Muscle layer of duodenum (tissue), 2 donors: ENCODE measurements around the gene RAB17.

ENCODE experiments used
- H3K27ac ChIP-seq: one replicate; pipeline ENCODE4 v1.7.0; 2013; ENCODE audit warnings: mild to moderate bottlenecking, low read length
- H3K27me3 ChIP-seq: one replicate; pipeline ENCODE4 v1.7.0; 2013; ENCODE audit warnings: low read depth, mild to moderate bottlenecking, control low read depth, low read length
- H3K36me3 ChIP-seq, 2 donors: one replicate each; pipeline ENCODE4 v1.7.0; 2013; ENCODE audit warnings: low read length in 2 of 2, control low read depth in 1 of 2, mild to moderate bottlenecking in 1 of 2; ENCODE audit not compliant: insufficient read depth in 2 of 2, control insufficient read depth in 1 of 2
- H3K4me1 ChIP-seq, 2 donors: one replicate each; pipeline ENCODE4 v1.7.0; 2013; ENCODE audit warnings: low read length in 2 of 2, mild to moderate bottlenecking in 2 of 2, control low read depth in 1 of 2, moderate library complexity in 1 of 2; ENCODE audit not compliant: insufficient read depth in 2 of 2, control insufficient read depth in 1 of 2
- H3K4me3 ChIP-seq, 2 donors: one replicate each; pipeline ENCODE4 v1.7.0; 2013; ENCODE audit warnings: low read length in 2 of 2, low read depth in 1 of 2, mild to moderate bottlenecking in 1 of 2
- H3K9me3 ChIP-seq, 2 donors: one replicate each; pipeline ENCODE4 v1.7.0; 2013; ENCODE audit warnings: low read length in 2 of 2, control low read depth in 1 of 2, mild to moderate bottlenecking in 1 of 2; ENCODE audit not compliant: control insufficient read depth in 1 of 2
- donor health status: healthy.

RAB17 gene

DNA sequence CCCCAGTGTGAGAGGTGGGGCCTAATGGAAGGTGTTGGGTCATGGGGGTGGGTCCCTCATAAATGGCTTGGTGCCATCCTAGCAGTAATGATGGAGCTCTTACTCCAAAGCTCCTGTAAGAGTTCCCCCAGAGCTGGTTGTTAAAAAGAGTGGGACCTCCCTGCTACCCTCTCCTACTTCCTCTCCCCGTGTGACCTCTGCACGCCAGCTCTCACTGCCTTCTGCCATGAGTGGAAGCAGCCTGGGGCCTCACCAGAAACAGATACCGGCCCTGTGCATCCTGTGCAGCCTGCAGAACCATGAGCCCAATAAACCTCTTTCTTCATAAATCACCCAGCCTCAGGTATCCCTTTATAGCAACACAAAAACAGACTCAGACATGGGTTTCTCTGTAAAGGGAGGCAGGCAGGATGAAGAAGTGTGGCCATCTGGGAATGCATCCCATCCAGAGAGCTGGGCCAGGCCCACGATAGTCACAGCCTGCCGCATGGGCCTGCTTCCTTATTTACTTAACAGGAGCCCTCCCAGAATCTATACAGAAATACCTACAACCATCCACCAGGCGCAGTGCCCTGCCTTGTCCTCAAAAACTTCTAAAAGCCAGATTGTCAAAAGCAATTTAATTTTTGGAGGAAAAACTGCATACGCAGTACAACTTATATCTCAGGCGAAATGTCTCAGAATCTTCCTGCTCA is 16.7 kb downstream of the RAB17 start:
- H3K9me3 ChIP-seq, result no peaks in the 10 kb centered on the region
- no peak overlapping the region for H3K4me3 ChIP-seq
- peaks cover 6 to 13% of the 10 kb centered on the region in 2 donors for H3K4me1 ChIP-seq
- no peaks in the 10 kb centered on the region for H3K36me3 ChIP-seq
- H3K27ac ChIP-seq, result no peak overlapping the region
- no peaks in the 10 kb centered on the region for H3K27me3 ChIP-seq

- Histone ChIP-seq H3K4me1 (peaks cover 6 to 13% of the 10 kb centered on the region in 2 donors), H3K4me3 (no peak overlapping the region), H3K9me3 (no peaks in the 10 kb centered on the region), H3K27ac (no peak overlapping the region), H3K36me3 (no peaks in the 10 kb centered on the region), H3K27me3 (no peaks in the 10 kb centered on the region)
These were observed 17.8 kb downstream of the RAB17 start for GRCh38 chr2:237572742-237573101.

- Histone ChIP-seq H3K27me3 (no peaks in the 10 kb centered on the region), H3K4me3 (peak overlapping the region in 1 of 2 donors; percentile 6), H3K4me1 (peaks cover 6 to 13% of the 10 kb centered on the region in 2 donors), H3K36me3 (no peaks in the 10 kb centered on the region), H3K27ac (no peak overlapping the region), H3K9me3 (no peaks in the 10 kb centered on the region)
These were observed 18.4 kb downstream of the RAB17 start for GRCh38 chr2:237572021-237572741.

- Histone ChIP-seq H3K27me3 (no peaks in the 10 kb centered on the region), H3K27ac (no peak overlapping the region), H3K4me3 (no peak overlapping the region), H3K4me1 (peaks cover 6 to 13% of the 10 kb centered on the region in 2 donors), H3K36me3 (no peaks in the 10 kb centered on the region), H3K9me3 (no peaks in the 10 kb centered on the region)
These were observed 19.0 kb downstream of the RAB17 start for GRCh38 chr2:237571551-237571950.

DNA sequence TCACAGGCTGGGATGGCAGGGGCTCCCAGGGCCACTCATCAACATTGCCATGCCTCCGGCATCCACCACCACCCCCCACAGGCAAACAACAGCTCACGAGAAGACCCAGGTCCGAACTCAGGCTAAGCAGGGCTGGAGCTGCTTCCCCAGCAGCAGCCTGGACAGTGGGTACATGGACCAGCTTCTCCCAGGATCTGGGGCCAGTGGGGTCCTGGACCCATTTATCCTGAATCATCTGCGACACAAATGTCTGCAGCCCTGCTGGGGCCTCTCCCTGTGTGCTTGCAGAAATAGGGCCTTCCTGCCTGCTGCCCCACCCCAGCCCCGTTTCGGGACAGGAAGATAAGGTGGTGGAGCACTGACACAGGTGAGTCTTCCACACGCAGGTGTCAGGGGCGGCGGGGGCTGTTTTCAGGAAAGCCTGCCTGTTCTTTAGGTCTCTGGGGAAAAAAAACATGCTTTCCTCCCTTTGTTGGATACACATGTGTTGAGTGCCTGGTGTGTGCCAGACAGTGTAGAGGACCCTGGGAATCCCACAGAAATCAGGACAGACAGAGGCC is 19.7 kb downstream of the RAB17 start:
- Histone ChIP-seq H3K9me3 (no peaks in the 10 kb centered on the region), H3K4me1 (peaks cover 6 to 13% of the 10 kb centered on the region in 2 donors), H3K27me3 (no peaks in the 10 kb centered on the region), H3K36me3 (no peaks in the 10 kb centered on the region), H3K4me3 (no peak overlapping the region), H3K27ac (no peak overlapping the region)

DNA sequence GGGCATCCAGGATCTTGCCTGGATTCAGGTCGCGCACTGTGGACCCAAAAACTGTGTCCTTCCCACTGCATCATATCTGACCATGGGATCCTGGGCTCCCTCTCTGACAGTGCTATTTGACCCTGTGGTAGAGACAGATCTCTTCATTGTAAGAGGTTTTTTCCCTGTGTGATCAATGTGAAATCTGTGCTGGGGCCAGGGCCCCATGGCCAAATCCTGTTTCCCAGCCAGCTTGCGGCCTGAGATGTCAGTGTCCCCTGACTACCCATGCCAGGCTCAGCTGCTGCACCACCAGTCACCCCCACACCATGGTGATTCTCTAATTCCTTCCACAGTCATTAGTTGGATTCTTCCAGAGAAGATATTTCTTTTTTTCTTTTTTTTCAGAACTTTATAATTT is 20.6 kb downstream of the RAB17 start:
- no peak overlapping the region for H3K4me3 ChIP-seq
- H3K27ac ChIP-seq, result no peak overlapping the region
- H3K9me3 ChIP-seq, result no peaks in the 10 kb centered on the region
- H3K27me3 ChIP-seq, result no peaks in the 10 kb centered on the region
- no peaks in the 10 kb centered on the region for H3K36me3 ChIP-seq
- H3K4me1 ChIP-seq, result peaks cover 6 to 13% of the 10 kb centered on the region in 2 donors

DNA sequence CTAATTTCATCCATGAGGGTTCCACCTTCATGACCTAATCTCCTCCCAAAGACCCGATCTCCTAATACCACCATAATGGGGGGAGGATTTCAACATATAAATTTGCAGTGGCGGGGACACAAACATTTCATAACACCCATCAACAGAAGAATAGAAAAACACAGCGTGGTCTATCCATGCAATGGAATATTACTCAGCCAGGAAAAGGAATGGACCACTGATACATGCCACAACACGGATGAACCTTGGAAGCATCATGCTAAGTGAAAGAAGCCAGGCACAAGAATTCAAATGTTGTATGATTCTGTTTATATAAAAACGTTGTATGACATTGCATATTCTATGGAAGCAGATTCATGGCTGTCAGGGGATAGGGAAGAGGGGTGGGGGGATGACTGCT is 21.5 kb downstream of the RAB17 start:
- H3K36me3 ChIP-seq, result no peaks in the 10 kb centered on the region
- no peak overlapping the region for H3K27ac ChIP-seq
- H3K4me1 ChIP-seq, result peaks cover 6 to 11% of the 10 kb centered on the region in 2 donors
- no peaks in the 10 kb centered on the region for H3K27me3 ChIP-seq
- no peaks in the 10 kb centered on the region for H3K9me3 ChIP-seq
- no peak overlapping the region for H3K4me3 ChIP-seq

- no peaks in the 10 kb centered on the region for H3K36me3 ChIP-seq
These were observed 22.3 kb downstream of the RAB17 start for GRCh38 chr2:237568121-237568660.

DNA sequence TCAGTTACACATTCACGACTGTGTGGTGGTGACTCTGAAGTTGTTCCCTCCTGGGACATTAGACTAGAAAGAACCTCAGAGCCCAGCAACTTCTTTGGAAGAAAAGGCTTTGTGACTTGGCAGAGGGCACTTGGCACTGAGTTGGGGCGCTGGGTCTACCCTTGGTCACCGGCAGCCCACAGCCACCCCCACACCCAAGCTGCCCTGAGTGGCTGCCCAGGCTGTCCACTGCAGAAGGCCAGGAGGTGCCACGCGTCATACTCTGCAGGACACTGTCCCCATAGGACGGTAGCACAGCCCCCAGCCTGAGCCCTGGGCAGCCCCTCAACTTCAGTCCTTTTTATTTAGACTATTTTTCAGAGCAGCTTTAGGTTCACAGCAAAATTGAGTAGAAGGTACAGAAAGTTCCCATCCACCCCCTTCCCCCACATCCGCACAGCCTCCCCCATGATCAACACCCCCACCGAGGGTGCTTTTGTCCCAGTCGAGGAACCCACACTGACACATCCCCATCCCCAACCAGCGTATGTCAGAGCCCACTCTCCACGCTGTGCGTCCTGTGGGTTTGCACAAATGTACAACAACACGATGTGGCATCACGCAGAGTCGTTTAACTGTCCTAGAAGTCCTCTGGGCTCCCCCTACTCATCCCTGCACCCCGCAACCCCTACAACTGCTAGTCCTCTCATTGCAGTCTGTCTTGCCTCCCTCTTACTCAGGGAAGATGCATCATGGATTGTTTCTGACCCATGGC is 23.1 kb downstream of the RAB17 start:
- no peaks in the 10 kb centered on the region for H3K36me3 ChIP-seq
- no peaks in the 10 kb centered on the region for H3K9me3 ChIP-seq
- no peak overlapping the region for H3K4me3 ChIP-seq
- H3K4me1 ChIP-seq, result peaks cover 4% of the 10 kb centered on the region in 2 donors
- H3K27ac ChIP-seq, result no peak overlapping the region
- H3K27me3 ChIP-seq, result no peaks in the 10 kb centered on the region

More at GRCh38 chr2:237568121-237568660, 22.3 kb downstream of the RAB17 start:
- H3K4me3 ChIP-seq, result no peak overlapping the region
- no peak overlapping the region for H3K27ac ChIP-seq
- H3K27me3 ChIP-seq, result no peaks in the 10 kb centered on the region
- no peaks in the 10 kb centered on the region for H3K9me3 ChIP-seq
- H3K4me1 ChIP-seq, result peaks cover 6 to 9% of the 10 kb centered on the region in 2 donors

- Histone ChIP-seq H3K27ac (no peak within 1 kb of the TSS), H3K36me3 (no peaks in the 10 kb centered on the region), H3K27me3 (no peaks in the 10 kb centered on the region), H3K9me3 (no peaks in the 10 kb centered on the region), H3K4me1 (no peaks in the 10 kb centered on the region), H3K4me3 (no peak within 1 kb of the TSS)
These were observed 23.9 kb downstream of the RAB17 start, which contains the start of gene PRLH for GRCh38 chr2:237566401-237567235. Gene PRLH, plus strand, starts transcription at chr2:237566574. Its CDS starts 0 bp downstream, at chr2:237566574.
